GM18858 (cell line): Measurements from ENCODE around the gene DCK.

Experiments used
- ATAC-seq: cut with Tn5 transposase; IDR thresholded peaks from one replicate; pipeline ENCODE4 v1.9.1; 2021; ENCODE audit not compliant: unreplicated experiment

Gene DCK

DNA sequence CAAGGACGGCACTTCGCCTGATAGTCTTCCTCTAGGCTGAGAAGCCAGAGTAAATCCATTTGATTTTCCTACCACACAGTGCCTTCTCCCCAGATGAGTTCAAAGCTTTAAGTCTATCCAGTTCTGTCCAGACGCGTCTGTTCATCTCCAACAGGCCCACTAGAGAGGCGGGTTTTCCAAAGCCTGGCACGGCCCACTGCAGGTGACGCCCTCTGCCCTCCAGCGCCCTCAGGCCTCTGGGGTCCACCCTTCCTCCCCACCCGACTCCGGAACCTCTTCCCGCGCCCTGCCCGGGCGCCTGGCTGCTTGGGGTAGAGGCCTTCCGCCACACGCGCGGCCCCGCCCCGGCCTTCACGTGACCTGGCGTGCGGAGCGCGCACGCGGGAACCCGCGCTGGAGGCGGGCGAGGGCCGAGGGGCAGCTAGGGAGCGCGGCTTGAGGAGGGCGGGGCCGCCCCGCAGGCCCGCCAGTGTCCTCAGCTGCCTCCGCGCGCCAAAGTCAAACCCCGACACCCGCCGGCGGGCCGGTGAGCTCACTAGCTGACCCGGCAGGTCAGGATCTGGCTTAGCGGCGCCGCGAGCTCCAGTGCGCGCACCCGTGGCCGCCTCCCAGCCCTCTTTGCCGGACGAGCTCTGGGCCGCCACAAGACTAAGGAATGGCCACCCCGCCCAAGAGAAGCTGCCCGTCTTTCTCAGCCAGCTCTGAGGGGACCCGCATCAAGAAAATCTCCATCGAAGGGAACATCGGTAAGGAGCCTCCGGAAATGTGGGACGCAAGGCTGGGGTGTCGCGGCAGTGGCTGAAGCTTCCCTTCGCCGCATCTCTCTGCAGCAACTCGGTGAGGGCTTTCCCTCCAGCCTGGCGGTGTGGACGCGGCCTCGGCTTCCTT, at the start of gene DCK:
Gene DCK, plus strand, starts transcription at position 469 of the 888 bp plus-strand sequence. Its CDS starts 187 bp downstream, at position 656.
- peak; percentile 75 for ATAC-seq

DNA sequence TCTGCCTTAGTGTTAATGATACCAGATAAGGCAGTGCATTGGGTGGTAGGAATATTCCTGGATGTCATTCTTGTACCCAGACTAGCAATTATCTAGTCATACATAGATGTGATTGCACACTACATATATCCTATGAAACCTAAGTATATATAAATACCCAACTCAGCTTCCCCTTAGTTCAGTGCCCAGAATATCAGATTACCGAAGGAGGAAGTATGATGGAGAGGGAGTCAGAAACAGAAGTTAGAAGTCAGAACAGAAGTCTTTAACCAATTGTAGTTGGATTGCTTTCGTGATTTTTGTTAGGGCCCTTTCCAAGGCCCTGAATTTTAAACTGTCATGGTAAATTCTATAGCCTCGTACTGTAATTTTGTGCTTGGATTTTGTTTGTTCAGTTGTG, 48.4 kb upstream of the DCK start:
- ATAC-seq, result peak; percentile 55

DNA sequence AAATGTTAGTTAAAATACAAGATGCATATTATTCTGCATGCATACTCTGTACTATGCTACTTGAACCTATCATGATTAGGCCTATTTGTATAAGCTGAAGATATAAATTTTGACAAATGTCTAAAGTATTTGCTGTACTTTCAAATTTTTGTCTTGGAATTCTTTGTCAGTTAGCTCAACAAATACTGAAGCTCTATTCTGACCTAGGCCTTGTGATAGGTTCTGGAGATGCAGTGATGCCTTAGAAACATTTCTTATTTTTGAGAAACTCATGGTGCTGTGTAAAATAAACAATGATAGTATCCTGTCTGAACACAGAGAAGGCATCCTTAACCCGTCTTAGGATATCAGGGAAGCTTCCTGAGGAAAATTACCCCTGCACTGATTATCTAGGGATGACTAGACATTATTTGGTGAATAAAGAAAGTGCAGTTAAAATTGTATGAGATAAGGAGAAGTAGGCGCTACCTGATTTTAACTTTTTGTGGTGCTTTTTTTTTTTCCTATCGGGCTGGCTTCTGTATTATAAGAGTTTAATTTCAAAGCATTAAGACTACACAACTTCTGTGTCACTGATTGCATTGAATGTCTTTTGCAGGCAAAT, 47.9 kb upstream of the DCK start:
- no peak for ATAC-seq

DNA sequence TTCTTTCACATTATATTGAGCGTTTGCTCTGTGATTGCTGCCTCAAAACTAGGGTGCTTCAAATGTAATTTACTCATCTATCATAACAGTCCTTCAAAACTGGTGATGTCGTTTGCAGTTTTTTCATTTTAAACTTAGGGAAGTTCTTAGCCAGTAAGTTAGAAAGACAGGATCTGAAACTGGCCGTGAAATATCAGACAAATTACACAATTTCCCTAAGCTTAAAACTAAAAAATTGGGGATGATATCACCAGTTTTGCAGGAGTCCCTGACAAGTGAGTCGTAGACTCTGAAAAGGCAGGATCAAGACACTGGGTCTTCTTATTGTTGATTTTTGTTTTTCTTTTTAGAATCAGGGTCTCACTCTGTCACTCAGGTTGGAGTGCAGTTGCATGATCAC, 46.5 kb upstream of the DCK start:
- ATAC-seq, result no peak

DNA sequence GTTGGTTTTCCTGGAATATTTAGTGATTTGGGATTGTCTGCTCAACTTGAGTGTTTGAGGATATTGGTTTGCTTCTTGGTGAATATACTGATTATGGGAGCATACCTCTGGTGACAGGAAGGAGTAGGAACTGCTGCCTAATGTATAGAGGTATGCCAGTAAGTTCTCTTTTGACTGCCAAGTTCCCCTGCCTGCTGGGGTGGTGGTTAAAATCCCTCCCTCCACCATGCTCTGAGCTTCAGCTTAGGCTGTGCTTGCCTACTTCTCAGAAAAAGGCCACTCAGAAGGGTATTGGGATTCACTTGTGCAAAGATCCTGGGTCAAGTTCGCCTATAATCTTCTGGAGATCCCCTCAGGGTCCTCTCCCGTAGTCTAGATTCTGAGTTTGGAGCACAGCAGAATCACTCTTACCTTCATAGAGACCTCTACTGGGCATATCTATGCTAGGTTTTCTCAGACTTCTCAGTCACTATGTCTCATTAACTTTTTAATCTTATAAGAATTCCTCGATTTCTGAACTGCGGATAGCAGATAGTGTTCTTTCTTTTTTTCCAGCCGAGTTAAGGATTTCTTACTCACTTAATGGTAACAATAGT, 44.7 kb upstream of the DCK start:
- ATAC-seq, result peak; percentile 41

DNA sequence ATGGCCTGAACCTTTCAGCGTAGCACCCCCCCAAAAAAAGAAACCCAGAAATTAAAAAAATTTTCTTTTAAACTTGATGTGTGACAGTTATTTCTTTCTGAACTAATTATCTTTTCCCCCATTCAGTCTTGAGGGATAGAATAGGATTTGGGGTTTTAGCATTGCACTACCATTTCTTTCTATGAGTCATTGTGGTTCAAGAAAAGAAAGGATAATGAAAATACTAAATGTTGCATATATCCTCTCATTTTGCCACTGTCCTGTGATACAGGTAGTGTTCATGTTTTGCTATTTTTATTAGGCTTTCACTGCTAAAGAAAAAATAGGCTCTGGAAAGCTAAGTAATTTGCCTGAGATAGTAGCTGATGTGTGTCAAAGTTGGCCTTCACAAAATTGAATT, 39.4 kb upstream of the DCK start:
- peak; percentile 47 for ATAC-seq

DNA sequence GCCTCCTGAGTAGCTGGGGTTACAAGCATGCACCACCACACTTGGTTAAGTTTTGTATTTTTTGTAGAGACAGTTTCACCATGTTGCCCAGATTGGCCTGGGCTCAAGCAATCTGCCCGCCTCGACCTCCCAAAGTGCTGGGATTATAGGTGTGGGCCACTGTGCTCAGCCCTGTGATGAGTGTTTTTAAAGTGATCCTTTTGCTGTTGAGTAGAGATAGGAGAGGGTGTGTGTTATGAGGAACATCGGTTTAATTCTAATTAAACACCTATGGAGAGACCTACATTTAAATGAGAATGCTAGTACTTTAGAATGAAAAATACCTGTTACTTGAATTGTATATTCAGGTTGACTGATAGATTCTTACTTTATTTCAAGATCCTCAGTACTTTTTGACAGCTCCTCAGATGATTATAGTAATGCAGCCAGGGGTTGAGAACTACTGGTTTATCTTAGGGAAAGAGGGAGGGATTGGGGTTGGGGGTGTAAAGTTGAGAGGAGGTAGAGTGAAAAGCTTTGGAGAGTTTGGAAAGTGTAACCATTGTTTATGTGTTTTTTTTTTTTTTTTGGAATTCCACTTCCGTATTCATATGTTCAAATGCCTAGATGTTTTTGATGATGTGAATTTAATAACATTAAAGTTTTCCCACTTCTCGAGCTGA, 36.8 kb upstream of the DCK start:
- ATAC-seq, result no peak

DNA sequence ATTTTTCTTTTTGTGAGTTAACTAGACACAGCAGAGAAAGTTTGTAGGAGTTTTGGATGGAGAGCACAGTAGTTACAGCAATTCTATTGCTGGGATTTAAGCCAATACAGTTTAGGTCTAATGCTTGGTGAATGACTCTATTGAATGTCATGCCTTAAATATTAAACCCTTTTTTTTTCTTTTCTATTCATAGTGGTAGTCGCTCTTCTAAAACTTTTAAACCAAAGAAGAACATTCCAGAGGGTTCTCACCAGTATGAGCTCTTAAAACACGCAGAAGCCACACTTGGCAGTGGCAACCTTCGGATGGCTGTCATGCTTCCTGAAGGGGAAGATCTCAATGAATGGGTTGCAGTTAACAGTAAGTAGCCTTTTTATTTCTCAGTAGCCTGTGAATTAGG, 34.8 kb upstream of the DCK start:
- ATAC-seq, result no peak

DNA sequence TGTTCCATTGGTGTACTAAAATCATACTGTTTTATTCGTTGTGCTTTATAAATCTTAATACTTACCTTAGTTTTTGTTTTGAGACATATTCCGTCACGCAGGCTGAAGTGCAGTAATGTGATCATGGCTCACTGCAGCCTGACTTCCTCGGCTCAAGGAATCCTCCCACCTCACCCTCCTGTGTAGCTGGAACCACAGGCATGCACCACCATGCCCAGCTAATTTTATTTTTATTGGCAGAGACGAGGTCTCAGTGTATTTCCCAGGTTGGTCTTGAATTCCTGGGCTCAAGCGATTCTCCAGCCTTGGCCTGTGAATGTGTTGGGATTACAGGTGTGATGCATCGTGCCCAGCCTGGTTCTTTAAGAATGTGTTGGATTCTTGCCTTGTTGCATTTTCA, 24.4 kb upstream of the DCK start:
- ATAC-seq, result no peak

DNA sequence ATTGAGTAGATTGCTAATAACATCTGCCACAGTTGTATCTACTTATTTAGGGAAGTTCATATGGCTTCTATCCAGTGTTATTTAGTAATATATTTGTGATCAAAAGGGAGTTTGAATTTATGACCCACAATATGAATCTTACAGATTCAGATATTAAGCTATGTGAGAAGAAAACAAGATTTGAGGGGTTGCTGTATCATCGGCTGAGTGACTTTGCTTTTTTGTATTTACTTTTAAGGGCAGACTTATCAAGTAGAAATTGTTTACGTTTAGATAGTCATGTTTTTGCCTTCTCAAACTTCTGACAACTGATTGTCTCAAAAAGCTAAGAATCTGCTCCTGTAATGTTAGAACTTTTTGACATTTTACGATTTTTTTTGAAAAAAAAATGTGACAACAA, 17.2 kb upstream of the DCK start:
- no peak for ATAC-seq

DNA sequence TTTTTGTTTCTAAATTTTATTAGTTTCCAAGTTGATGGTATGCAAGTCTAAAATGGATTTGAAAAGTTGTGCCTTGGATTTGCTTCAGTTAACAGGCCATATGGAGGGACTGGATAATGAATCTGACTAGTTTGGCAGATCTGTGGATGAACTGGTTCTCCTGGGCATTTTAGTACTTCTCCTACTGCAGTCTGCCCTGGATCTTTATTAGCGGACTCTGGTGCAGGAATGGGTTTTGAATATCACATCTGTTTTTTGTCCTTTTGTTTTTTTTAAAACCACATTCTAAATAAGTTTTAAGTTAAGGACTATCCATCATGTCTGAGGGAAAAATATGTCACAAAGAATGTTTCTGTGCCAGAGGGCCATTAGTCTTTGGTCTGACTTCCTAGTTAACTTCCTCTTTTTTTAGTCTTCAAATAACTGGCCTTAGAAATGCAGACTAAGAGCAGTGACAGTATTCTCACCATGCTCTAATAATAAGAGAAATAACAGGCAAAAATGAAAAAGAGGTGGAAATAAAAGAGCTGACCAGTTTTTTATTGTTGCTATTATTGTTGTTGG, 13.9 kb upstream of the DCK start:
- ATAC-seq, result peak; percentile 77

DNA sequence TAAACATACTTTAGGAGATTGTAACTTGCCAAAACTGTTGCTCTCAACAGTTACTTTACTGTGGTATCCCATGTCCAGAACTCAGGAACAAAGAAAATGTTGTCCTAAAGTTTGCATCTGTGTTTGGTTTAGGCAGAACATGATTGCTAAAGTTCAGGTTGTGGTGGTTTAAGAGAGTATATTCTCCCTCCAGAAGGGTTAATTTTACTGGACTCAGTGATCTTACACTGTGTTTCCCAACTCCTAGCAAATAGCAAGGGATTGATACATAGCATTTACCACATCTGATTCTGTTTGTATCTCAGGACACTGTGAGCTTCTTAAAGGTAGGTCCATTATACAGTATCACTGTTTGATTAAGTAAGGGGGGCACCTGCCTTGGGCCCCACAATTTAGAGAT, 13.3 kb upstream of the DCK start:
- no peak for ATAC-seq

DNA sequence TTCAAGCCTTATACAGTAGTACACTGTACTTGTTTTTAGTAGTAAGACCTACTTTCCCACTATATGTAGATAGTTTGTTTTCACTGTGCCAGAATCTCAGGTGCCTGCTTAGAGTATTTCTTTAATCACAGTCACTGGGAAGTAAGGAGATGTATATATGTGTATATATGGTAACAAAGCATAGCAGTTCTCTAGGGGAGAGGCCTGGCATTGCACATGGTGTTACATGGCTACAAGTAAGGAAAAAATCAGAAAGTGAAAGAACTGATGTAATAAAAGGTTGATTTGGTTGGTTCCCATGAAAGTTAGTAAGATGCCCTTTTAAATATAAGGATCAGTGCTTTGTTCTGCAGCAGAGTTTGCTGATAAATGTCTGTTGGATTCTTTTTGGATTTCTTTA, 9.3 kb upstream of the DCK start:
- ATAC-seq, result no peak

DNA sequence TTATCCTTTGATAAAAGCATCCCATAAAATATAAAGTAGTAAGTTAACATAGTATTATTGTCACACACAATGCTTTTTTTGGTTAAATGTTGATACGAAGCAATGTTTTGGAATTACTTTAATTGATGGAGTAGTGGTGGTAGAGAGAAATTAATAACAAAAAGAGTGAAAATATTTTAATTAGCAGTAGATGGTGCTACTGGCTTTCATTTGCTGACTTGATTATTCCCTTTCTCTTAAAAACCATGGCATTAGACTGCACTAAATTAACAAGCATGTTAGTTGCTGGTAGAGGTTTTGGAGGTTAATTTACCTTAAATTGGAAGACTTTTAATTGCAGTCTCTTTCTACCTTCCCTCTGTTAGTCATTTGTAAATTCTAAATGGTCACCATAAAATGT, 8.9 kb upstream of the DCK start:
- ATAC-seq, result no peak

DNA sequence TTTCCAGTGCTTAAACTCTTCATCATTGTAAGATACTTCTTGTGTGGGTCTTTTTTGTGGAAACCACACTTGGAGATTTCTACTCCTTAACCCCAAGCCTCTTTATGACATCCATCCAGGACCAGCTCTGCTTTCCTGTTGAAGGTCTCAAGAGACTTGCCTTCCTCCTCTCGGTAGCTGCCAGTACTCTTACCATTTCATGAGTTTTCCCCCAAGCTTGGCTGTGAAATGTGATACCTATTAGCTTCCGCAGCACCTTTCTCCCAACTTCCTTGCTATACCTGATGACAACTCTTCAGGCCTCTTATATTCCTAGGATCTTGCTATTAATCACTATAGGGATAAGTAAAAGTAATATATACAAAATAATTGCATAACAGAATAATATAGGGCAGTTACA, 1.9 kb upstream of the DCK start:
- no peak for ATAC-seq

DNA sequence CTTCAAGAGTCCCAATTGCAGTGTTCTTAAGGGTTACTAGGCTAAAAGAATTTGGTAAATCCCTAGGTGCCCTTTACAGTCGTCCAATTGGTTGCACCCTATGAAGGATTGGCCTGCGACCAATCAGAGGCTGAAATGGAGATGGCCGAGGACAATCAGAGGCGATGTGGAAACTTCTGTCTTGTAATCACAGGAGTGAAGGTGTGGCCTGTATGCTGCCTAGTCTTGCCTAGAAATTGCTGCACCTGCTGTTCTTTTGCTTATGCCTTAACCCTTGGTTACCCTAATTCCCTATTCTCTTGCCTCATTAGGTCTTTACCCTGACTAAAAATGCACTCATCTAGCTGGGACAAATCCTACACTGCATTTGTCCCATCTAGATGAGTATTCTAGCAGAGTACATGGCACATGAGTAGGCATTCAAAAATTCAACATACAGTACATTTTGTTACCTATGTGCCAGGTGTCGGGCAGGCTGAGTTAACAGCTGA, 1.0 kb upstream of the DCK start:
- ATAC-seq, result no peak

DNA sequence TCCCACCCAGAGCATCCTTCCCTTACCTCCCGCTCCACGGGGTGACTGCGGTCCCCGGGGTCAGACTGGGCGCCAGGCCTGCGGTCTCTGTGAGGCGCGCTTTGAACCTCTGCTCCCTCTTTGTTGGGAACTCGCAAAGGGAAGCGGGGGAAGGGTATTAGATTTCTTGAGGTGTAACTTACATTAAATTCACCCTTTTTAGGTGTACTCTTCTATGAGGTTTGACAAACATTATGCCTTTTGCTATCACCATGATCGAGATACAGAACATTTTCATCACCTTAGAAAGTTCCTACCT, 569 bp downstream of the DCK start:
- no peak for ATAC-seq

DNA sequence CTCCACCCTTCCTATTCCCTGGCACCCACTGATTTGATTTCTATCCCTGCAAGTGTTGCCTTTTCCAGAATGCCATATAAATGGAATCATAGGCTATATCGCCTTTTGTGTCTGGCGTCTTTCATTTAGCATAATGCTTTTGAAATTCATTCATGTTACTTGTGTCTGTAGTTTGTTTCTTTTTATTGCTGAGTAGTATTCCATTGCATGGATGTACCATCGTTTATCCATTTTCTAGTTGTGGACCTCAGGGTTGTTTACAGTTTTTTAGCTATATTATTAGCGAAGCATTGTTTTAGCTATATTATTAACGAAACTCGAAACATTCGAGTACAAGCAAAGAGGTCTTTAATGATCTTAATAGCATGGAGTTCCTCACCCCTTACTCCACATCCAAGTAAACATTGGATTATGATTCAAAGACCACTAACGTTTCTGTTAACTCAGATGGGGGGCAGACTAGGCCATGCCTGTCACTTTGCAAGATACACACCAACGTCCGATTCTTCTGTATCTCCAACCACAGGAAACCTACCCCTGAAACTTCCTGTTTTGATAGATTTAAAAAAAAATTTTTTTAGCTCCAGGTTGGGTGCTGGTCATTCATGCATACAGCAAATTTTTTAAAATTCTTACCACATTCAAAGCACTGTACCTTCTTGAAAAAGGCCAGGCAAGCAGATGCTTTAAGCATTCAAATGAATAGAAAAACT, 1.1 kb downstream of the DCK start:
- peak; percentile 50 for ATAC-seq

DNA sequence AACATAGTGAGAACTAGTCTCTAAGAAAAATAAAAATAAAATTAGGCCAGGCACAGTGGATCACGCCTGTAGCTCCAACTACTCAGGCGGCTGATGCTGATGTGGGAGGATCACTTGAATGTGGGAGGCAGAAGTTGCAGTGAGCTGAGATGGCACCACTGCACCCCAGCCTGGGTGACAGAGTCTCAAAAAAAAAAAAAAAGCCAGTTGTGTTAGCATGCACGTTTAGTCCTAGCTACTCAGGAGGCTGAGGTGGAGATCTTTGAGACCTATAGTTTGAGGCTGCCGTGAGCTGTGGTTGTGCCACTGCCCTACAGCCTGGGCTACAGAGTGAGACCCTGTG, 2.5 kb downstream of the DCK start:
- no peak for ATAC-seq

DNA sequence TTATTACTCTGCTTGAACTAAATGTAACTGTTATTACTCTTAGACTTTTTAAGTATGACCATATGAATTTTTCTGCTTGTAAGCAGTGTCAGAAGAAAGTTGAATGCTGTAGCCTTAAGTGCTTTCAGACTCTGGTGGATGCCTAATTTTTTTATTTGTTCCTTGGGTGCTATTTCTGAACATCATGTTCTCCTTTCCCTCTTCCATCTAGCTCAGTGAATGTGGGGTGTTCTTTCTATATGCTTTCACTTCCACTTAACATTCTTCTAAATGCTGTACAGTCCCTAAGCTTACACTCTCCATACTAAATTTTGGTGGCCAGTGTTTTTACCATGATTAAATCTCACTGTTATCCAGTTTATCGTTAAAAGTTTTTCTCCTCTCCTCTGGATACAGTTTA, 3.6 kb downstream of the DCK start:
- no peak for ATAC-seq

DNA sequence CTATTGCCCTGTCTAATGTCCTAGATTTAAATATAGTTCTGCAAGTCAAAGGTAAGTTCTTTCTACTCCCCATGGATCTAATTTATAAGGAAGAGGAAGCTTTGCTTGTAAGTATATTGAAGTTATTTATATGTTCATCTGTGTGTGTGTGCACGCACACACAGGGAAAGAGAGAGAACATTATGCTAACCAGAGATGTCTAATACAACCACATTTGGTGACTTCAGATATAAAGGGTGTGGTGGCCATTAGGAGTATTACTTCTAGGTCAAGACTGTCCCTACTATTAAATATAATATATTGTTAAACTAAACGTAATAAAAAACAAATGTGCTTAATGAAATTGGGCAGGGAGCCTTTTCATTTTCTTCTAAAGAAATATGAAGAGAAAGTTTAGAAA, 4.1 kb downstream of the DCK start:
- ATAC-seq, result no peak
